Stimulated activated naive CD8-positive, alpha-beta T cell treated with anti-CD3 and anti-CD28 coated beads, Interleukin-15, amount 100 ng/mL, for 72 hours (primary cell): ENCODE results near the gene HPN.
A peak's percentile ranks its signal among the peaks of the same experiment; 100 is the strongest.
"Not testable (repeated sequence)": the region's sequence is repeated elsewhere in the genome, so short reads cannot be mapped to it uniquely, and the experiment has no call there.

Source experiments
- ATAC-seq: fragments of 150-1000 bp; cut with Tn5 transposase; 2 replicates; pipeline ENCODE4 v1.10.0; 2021; ENCODE audit warnings: mild to moderate bottlenecking, moderate library complexity
- DNase-seq, 2 donors: peaks; one replicate each; pipeline ENCODE4 v3.0.0; 2021 to 2022
- H3K27ac Mint-ChIP-seq, 2 donors: one replicate each; pipeline ENCODE4 v1.8.0; 2022; ENCODE audit warnings: mild to moderate bottlenecking in 2 of 2, mixed read lengths in 2 of 2, moderate library complexity in 2 of 2
- H3K27me3 Mint-ChIP-seq: one replicate; pipeline ENCODE4 v1.8.0; 2022; ENCODE audit warnings: mixed read lengths
- H3K4me1 Mint-ChIP-seq: one replicate; pipeline ENCODE4 v1.8.0; 2022; ENCODE audit warnings: mild to moderate bottlenecking, mixed read lengths
- H3K4me3 Mint-ChIP-seq, 2 donors: one replicate each; pipeline ENCODE4 v1.8.0; 2022; ENCODE audit warnings: mild to moderate bottlenecking in 2 of 2, mixed read lengths in 2 of 2, moderate library complexity in 1 of 2
- H3K9me3 Mint-ChIP-seq, 2 donors: one replicate each; pipeline ENCODE4 v1.8.0; 2022; ENCODE audit warnings: mixed read lengths in 2 of 2

The HPN gene

DNA sequence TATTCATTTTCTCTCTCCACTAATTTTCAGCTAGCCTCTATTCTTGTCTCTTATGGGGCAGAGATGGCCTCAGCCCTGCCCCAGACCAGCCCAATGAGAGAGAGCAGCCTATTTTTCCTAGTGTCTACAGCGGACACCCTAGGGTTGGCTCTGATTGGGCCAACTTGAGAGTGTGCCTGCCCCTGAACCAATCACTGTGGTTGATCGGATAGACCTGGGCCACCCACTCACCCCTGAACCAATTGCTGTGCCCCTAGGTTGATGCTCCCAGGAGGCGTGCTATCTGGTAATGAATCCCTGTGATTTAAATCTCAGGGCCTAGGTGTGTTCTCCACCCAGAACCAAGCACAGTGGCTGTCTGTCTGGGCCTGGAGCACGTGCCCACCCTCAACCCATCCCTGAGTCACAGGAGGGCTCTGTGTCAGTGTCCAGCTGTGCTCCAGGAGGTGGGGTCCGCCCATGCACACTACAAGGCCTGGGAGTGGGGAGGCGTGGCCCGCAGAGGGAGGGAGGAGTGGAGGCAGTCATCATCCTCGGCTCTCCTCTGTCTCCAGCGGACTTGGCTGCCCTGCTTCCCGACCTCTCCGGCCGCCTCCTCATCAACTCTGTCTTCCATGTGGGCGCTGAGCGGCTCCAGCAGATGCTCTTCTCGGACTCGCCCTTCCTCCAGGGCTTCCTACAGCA lies 26.1 kb upstream of the HPN start:
- ATAC-seq (no peak), DNase-seq (no peak)
- H3K27me3 Mint-ChIP-seq: no peaks in the 10 kb centered on the region
- peaks cover 61% of the 10 kb centered on the region for H3K4me1 Mint-ChIP-seq
- no peak overlapping the region for H3K4me3 Mint-ChIP-seq
- H3K27ac Mint-ChIP-seq: peak overlapping the region in 1 of 2 donors; percentile 34
- no peaks in the 10 kb centered on the region for H3K9me3 Mint-ChIP-seq

DNA sequence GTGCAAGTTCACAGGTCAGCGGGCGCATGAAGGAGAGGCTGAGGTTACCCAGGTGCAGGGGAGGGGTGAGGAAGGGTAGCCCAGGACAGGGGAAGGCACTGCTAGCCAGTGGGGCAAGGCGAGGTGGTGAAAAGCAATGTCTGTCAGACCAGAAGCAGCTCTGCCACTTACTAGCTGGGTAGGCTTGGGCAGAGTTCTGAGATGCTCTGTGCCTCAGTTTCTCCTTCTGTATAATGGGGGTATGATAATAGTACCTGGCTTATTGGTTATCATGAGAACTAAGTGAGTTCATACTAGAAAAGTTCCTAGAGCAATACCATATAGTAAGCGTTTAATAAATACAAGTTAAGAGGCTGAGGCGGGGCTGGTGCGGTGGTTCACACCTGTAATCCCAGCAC lies 25.6 kb upstream of the HPN start:
- Mint-ChIP-seq H3K4me1 (peaks cover 56% of the 10 kb centered on the region), H3K27ac (peak overlapping the region in 1 of 2 donors; percentile 34), H3K27me3 (no peaks in the 10 kb centered on the region), H3K4me3 (no peak overlapping the region), H3K9me3 (no peaks in the 10 kb centered on the region)
- no peak for DNase-seq
- no peak for ATAC-seq

DNA sequence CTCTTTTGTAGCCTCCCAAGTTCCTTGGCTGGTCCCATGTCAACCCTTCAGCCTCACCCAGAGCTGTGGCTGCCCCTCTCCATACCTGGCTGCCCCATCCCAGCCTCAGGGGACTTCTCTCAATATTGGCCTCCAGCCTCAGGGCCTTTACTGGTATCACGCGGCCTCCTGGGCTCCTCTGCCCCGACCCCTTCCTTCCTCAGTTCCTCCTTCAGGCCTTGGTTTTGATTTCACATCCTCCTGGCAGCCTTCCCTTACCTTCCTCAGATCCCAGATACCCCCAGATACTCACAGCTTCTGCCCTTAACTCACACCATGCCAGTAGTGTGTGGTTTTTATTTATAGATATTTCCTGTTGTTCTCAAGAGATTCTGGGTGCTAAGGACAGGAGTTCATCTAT lies 24.0 kb upstream of the HPN start:
- DNase-seq: no peak
- ATAC-seq: no peak
- H3K9me3 Mint-ChIP-seq: no peaks in the 10 kb centered on the region
- peaks cover 40% of the 10 kb centered on the region for H3K4me1 Mint-ChIP-seq
- peak overlapping the region; percentile 82 to 94 for H3K27ac Mint-ChIP-seq
- H3K27me3 Mint-ChIP-seq: no peaks in the 10 kb centered on the region
- peak overlapping the region in 1 of 2 donors; percentile 34 for H3K4me3 Mint-ChIP-seq

DNA sequence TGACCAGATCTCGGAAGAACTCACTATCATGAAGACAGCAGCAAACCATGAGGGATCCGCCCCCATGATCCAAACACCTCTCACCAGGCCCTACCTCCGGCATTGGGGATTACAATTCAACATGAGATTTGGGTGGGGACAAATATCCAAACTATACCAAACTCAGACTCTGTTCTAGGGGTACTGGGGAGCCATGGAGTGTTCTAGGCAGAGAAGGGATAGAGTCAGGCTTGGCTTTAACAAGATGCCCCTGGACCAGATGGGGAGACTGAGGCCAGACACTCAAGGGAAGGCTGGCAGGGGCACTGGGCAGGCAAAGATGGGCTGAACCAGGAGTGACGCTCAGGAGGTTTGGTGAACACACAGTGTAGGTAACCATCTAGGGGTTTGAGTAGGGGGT lies 23.1 kb upstream of the HPN start:
- Mint-ChIP-seq H3K9me3 (no peaks in the 10 kb centered on the region), H3K4me1 (peaks cover 32% of the 10 kb centered on the region), H3K27ac (peak overlapping the region in 1 of 2 donors; percentile 85), H3K27me3 (no peaks in the 10 kb centered on the region), H3K4me3 (no peak overlapping the region)
- no peak for DNase-seq
- ATAC-seq: no peak

DNA sequence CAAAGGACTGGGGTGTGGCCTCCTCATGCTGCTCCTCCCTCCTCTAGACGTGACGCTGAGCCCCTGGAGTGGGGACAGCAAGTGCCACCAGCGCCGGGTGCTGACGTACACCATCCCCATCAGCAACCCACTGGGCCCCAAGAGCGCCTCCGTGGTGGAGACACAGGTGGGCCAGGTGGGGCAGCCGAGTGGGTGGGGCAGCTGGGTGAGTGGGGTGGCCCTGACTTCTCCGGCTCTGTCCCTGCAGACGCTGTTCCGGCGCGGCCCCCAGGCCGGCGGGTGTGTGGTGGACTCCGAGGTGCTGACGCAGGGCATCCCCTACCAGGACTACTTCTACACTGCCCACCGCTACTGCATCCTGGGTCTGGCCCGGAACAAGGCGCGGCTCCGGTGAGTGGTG lies 22.4 kb upstream of the HPN start:
- Mint-ChIP-seq H3K27me3 (no peaks in the 10 kb centered on the region), H3K4me3 (no peak overlapping the region), H3K27ac (no peak overlapping the region), H3K4me1 (peaks cover 24% of the 10 kb centered on the region), H3K9me3 (no peaks in the 10 kb centered on the region)
- ATAC-seq: no peak
- no peak for DNase-seq

DNA sequence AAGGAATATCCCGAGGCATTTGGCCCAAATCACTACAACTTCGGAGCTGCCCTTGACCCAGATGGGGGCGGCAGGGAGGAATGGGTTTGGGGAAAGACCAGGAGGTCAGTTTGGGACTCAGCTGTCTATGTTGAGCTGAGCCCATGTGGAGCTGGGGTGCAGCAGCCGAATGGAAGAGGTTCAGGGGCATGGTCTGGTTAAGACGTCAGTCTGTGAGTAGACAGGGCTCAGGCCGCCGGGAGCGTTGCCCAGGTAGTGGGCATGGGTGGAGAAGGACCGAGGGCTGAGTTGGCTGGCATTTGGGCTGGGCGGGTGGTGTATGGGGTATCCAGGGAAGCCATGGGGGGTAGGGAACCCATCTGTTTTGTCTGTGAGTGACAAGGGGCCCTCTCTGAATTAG lies 20.5 kb upstream of the HPN start:
- Mint-ChIP-seq H3K27ac (peak overlapping the region in 1 of 2 donors; percentile 90), H3K4me1 (peaks cover 15% of the 10 kb centered on the region), H3K4me3 (no peak overlapping the region), H3K27me3 (no peaks in the 10 kb centered on the region), H3K9me3 (no peaks in the 10 kb centered on the region)
- ATAC-seq (no peak), DNase-seq (no peak)

DNA sequence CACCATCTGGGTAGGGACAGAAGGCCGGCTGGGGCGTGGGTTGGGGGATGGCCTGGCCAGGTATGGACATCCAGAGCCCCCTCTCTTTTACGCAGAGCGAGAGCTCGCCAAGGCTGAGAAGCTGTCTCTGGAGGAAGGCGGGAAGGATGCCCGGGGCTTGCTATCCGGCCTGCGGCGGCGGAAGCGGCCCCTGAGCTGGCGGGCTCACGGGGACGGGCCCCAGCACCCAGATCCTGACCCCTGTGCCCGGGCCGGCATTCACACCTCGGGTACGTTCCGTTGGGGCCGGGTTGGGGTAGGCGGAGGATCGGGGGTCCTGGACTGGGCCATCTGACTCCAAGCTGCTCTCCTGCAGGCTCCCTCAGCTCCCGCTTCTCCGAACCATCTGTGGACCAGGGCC lies 19.9 kb upstream of the HPN start:
- DNase-seq: no peak
- H3K27ac Mint-ChIP-seq: peak overlapping the region in 1 of 2 donors; percentile 90
- no peaks in the 10 kb centered on the region for H3K9me3 Mint-ChIP-seq
- H3K27me3 Mint-ChIP-seq: no peaks in the 10 kb centered on the region
- ATAC-seq: peak; percentile 15
- no peak overlapping the region for H3K4me3 Mint-ChIP-seq
- H3K4me1 Mint-ChIP-seq: peaks cover 20% of the 10 kb centered on the region

DNA sequence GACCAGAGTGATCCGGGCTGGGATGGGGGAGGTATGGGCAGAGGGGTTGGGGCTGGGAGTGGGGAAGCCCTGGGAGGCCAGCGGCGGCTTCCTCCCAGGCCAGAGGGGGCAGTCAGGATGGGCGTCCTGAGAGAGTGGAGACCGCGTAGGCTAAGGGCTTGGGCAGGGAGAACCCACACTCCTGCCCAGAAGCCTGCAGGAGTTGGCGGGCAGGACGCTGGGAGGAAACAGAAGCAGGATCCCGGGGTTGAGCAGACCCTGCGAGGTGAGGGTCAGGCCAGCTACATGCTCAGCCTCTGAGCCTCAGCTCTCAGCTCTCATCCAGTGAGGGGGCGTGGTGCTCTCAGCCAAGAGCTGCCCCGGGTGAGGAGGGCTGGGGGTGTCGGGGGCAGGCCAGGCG lies 19.1 kb upstream of the HPN start:
- Mint-ChIP-seq H3K9me3 (no peaks in the 10 kb centered on the region), H3K4me3 (no peak overlapping the region), H3K27ac (peak overlapping the region in 1 of 2 donors; percentile 72), H3K27me3 (no peaks in the 10 kb centered on the region), H3K4me1 (peaks cover 22% of the 10 kb centered on the region)
- DNase-seq (no peak), ATAC-seq (no peak)

DNA sequence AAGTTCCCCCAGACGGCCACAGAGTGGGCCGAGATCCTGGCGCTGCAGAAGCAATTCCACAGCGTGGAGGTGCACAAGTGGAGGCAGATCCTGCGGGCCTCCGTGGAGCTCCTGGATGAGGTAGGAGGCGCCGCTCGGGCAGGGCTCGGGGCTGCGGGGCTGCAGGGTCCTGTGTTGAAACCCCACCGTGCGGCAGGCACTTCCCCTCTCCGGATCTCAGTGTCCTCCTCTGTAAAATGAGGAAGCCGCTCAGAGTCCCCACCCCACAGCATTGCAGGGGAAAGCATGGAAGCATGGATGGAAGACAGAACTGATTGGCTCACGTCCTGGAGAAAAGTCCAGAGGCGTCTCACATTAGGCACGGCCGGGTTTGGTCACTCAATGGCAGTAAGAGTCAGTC lies 18.1 kb upstream of the HPN start:
- Mint-ChIP-seq H3K27me3 (no peaks in the 10 kb centered on the region), H3K4me3 (no peak overlapping the region), H3K27ac (peak overlapping the region in 1 of 2 donors; percentile 22), H3K4me1 (peaks cover 18% of the 10 kb centered on the region), H3K9me3 (no peaks in the 10 kb centered on the region)
- no peak for ATAC-seq
- no peak for DNase-seq

DNA sequence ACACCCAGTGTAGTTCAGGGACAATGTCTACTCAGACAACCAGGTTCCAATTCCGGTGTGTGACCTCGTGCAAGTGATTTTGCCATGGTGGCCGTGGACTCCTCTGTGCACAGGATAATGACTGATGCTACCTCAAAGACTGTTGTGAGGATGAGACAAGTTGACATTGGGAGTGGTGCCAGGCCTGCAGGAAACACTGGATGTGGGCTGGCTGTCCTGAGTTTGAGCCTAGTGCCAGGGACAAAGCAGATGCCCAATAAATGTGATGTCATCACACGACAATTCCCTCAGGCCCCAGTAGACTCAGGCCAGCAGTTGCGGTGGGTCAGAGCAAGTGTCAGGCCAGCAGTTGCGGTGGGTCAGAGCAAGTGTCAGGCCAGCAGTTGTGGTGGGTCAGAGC lies 17.4 kb upstream of the HPN start:
- H3K4me3 Mint-ChIP-seq: no peak overlapping the region
- no peak for DNase-seq
- H3K9me3 Mint-ChIP-seq: no peaks in the 10 kb centered on the region
- no peaks in the 10 kb centered on the region for H3K27me3 Mint-ChIP-seq
- H3K4me1 Mint-ChIP-seq: peaks cover 17% of the 10 kb centered on the region
- no peak for ATAC-seq
- H3K27ac Mint-ChIP-seq: no peak overlapping the region

DNA sequence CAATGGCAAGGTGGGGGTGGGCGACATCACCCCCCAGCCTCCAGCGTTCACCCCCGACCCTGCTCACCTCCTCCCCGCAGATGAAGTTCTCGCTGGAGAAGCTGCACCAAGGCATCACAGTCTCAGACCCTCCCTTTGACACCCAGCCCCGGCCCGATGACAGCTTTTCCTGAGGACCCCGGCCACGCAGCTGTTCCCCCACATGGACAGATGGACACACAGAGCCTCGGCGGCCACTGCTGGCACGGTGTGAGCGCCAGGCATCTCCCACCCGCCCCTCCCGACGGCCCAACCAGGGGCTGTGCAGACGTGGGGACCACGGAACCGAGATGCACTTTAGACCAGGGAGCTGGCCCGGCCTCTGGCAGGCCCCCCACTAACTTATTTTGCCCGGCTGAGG lies 15.6 kb upstream of the HPN start:
- no peak for ATAC-seq
- H3K4me3 Mint-ChIP-seq: no peak overlapping the region
- peak overlapping the region in 1 of 2 donors; percentile 60 for H3K27ac Mint-ChIP-seq

DNA sequence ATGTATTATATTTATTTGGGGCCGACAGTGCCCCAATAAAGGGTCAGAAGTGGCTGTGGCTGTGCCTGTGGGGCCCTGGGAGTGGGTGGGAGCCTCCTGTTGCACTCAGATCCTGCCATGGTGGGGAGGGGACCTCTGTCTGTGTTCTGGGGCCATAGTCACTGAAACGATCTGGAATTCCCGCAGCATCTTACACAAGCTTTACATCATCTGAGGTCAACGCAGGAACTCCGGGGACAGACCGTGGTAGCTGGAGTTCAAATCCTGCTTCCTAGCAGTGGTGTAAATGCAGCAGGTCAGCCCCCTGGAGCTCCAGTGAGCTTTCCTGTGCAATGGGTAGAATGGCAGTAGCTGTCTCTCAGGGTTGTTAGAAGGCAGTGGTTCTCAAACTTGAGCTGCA lies 15.1 kb upstream of the HPN start:
- Mint-ChIP-seq H3K4me3 (no peak overlapping the region), H3K4me1 (peaks cover 28% of the 10 kb centered on the region), H3K27ac (peak overlapping the region in 1 of 2 donors; percentile 60), H3K9me3 (no peaks in the 10 kb centered on the region), H3K27me3 (peaks cover 7% of the 10 kb centered on the region)
- DNase-seq (no peak), ATAC-seq (no peak)

More for the DNA sequence above, 15.6 kb upstream of the HPN start:
- H3K27me3 Mint-ChIP-seq: peaks cover 2% of the 10 kb centered on the region
- no peaks in the 10 kb centered on the region for H3K9me3 Mint-ChIP-seq
- DNase-seq: no peak
- H3K4me1 Mint-ChIP-seq: peaks cover 24% of the 10 kb centered on the region

DNA sequence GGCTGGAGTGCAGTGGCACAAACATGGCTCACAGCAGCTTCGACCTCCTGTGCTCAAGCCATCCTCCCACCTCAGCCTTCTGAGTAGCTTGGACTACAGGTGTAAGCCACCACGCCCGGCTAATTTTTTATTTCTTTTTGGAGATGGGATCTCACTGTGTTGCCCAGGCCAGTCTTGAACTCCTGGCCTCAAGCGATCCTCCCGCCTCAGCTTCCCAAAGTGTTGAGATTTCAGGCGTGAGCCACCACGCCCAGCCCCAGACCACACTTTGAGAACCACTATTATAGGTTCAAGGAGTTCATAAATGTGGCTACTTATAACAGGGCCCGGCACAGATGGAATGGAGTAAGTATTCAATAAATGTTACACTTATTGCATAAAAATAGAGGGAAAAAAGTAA lies 14.5 kb upstream of the HPN start:
- Mint-ChIP-seq H3K4me3 (no peak overlapping the region), H3K27ac (peak overlapping the region in 1 of 2 donors; percentile 93), H3K27me3 (peaks cover 13% of the 10 kb centered on the region), H3K4me1 (peaks cover 31% of the 10 kb centered on the region), H3K9me3 (no peaks in the 10 kb centered on the region)
- ATAC-seq (no peak), DNase-seq (no peak)

DNA sequence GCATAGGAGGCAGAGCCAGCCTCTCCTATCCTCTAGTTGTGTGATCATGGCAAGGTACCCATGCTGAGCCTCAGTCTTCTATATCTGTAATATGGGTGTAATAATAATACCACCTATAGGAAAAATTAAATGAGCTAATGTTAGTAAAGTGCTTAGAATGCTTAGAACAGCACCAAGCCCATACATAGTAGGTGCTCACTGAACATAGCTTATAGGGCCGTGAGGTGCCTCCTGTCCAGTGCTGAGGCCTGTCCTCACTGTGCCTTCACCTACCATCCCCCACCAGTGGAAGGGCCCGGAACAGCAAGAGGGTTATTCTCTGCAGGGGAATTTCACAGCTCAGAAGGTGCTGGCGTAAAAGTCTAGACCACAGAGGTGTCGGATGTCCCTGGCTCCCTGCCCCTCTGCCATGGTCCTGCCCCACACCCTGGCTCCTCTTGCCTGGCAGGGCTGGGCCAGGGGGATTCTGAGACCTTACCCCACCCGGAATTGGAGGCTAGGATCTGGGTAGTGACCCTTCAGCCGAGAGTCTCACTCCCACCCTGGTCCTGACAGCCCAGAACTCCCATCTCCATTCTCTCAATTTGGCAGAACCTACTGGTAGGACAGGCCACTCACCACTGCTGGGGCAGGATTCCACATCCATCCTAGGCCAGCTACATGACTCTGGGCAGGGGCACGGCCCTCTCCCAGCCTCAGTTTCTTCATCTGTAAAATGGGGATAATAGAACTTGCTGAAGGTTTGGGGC lies 13.5 kb upstream of the HPN start:
- H3K27ac Mint-ChIP-seq: peak overlapping the region in 1 of 2 donors; percentile 31

DNA sequence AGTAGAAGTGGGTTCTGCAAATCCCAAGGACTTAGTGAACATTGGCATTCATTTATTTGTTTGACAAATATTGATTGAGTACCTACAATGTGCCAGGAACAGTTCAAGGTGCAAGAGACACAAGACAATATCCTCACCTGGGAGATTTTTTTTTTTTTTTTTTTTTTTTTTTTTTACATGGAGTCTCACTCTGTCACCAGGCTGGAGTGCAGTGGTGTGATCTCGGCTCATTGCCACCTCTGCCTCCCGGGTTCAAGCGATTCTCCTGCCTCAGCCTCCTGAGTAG lies 13.0 kb upstream of the HPN start:
- H3K4me3 Mint-ChIP-seq: peak overlapping the region in 1 of 2 donors; percentile 2
- H3K27me3 Mint-ChIP-seq: peaks cover 23% of the 10 kb centered on the region
- H3K4me1 Mint-ChIP-seq: peaks cover 31% of the 10 kb centered on the region
- ATAC-seq, H3K27ac Mint-ChIP-seq, DNase-seq, H3K9me3 Mint-ChIP-seq: not testable (repeated sequence)

More for the DNA sequence above, 13.5 kb upstream of the HPN start:
- no peak for DNase-seq
- Mint-ChIP-seq H3K4me3 (peak overlapping the region; percentile 2), H3K9me3 (no peaks in the 10 kb centered on the region), H3K4me1 (peaks cover 31% of the 10 kb centered on the region), H3K27me3 (peaks cover 23% of the 10 kb centered on the region)
- ATAC-seq: no peak

DNA sequence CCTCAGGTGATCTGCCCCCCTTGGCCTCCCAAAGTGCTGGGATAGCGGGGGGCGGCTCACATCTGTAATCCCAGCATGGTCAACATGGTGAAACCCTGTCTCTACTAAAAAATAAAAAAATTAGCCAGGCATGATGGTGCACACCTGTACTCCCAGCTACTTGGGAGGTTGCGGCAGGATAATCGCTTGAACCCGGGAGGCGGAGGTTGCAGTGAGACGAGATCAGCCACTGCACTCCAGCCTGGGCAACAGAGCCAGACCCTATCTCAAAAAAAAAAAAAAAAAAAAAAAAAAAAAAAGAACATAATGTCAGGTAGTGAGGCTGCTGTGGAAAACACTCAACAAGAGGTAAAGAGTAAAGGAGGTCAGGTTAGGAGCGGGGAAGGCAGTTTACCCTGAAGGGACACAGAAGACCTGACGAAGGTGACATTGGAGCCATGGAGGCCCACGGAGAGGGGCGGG lies 12.2 kb upstream of the HPN start:
- Mint-ChIP-seq H3K4me3 (peak overlapping the region; percentile 66 to 69), H3K27ac (peak overlapping the region in 1 of 2 donors; percentile 44), H3K27me3 (peaks cover 23% of the 10 kb centered on the region), H3K4me1 (peaks cover 31% of the 10 kb centered on the region)
- not testable (repeated sequence) for ATAC-seq, DNase-seq, H3K9me3 Mint-ChIP-seq
